IPS DF 6.9 (cell line): ENCODE data around the gene GRAMD2B.

ENCODE experiments used
- DNase-seq: peaks from one replicate; pipeline ENCODE4 v3.0.0-alpha.2; 2013; ENCODE audit warnings: low read depth, low spot score
- H3K27ac ChIP-seq: one replicate; pipeline ENCODE4 v1.5.1; 2013; ENCODE audit warnings: low read length, control low read depth
- H3K27me3 ChIP-seq: 2 replicates; pipeline ENCODE4 v1.6.1; 2013; ENCODE audit warnings: mild to moderate bottlenecking, low read length; ENCODE audit not compliant: control insufficient read depth, insufficient read depth
- H3K36me3 ChIP-seq: 2 replicates; pipeline ENCODE4 v1.6.1; 2013; ENCODE audit warnings: low read length; ENCODE audit not compliant: control insufficient read depth, insufficient read depth
- H3K4me1 ChIP-seq: 2 replicates; pipeline ENCODE4 v1.6.1; 2013; ENCODE audit warnings: low read length; ENCODE audit not compliant: control insufficient read depth, insufficient read depth
- H3K4me3 ChIP-seq: 2 replicates; pipeline ENCODE4 v1.5.1; 2013; ENCODE audit warnings: mild to moderate bottlenecking, low read length
- H3K9me3 ChIP-seq: 2 replicates; pipeline ENCODE4 v1.6.1; 2013; ENCODE audit warnings: low read length, inconsistent platforms; ENCODE audit not compliant: control insufficient read depth, insufficient read depth
- WGBS: extraction: QIAGEN DNeasy Blood & Tissue Kit; methylation state at CpG from one replicate; pipeline ENCODE4 v1.1.7; 2013; ENCODE audit warnings: mixed read lengths, missing lambda C conversion rate; ENCODE audit not compliant: insufficient read length, insufficient coverage; 5-methylcytosine and 5-hydroxymethylcytosine counted together

Gene GRAMD2B

GRCh38 chr5:126488443-126489065 is 65.3 kb downstream of the GRAMD2B start:
- Histone ChIP-seq H3K4me3 (no peak overlapping the region), H3K27ac (no peak overlapping the region), H3K27me3 (no peaks in the 10 kb centered on the region), H3K4me1 (no peaks in the 10 kb centered on the region), H3K36me3 (peaks cover 8% of the 10 kb centered on the region; the same call in 1 of the 2 replicates), H3K9me3 (no peaks in the 10 kb centered on the region)
- WGBS, result no CpG with 5 or more reads among the region's 7 CpGs
- no peak for DNase-seq

- no peaks in the 10 kb centered on the region for H3K27me3 ChIP-seq
- H3K27ac ChIP-seq, result no peak overlapping the region
- no peaks in the 10 kb centered on the region for H3K4me1 ChIP-seq
- peaks cover 8% of the 10 kb centered on the region; the same call in 1 of the 2 replicates for H3K36me3 ChIP-seq
- H3K4me3 ChIP-seq, result no peak overlapping the region
- no peak for DNase-seq
- H3K9me3 ChIP-seq, result no peaks in the 10 kb centered on the region
- WGBS, result no CpG with 5 or more reads among the region's 12 CpGs
Measured at GRCh38 chr5:126490167-126490940, 67.1 kb downstream of the GRAMD2B start.

GRCh38 chr5:126492939-126493338 is 69.7 kb downstream of the GRAMD2B start:
- Histone ChIP-seq H3K4me1 (no peaks in the 10 kb centered on the region), H3K4me3 (no peak overlapping the region), H3K9me3 (no peaks in the 10 kb centered on the region), H3K27me3 (no peaks in the 10 kb centered on the region), H3K27ac (no peak overlapping the region), H3K36me3 (peaks cover 5% of the 10 kb centered on the region; the same call in 1 of the 2 replicates)
- no peak for DNase-seq
- 100% methylated on average over 2 of the region's 8 CpGs for WGBS

GRCh38 chr5:126494393-126494792 is 71.2 kb downstream of the GRAMD2B start:
- Histone ChIP-seq H3K4me1 (no peaks in the 10 kb centered on the region), H3K36me3 (peaks cover 3% of the 10 kb centered on the region; the same call in 1 of the 2 replicates), H3K9me3 (no peaks in the 10 kb centered on the region), H3K27ac (no peak overlapping the region), H3K27me3 (no peaks in the 10 kb centered on the region), H3K4me3 (no peak overlapping the region)
- DNase-seq, result no peak
- no CpG with 5 or more reads among the region's 3 CpGs for WGBS

GRCh38 chr5:126497506-126497905 is 74.3 kb downstream of the GRAMD2B start:
- no peaks in the 10 kb centered on the region for H3K36me3 ChIP-seq
- no peaks in the 10 kb centered on the region for H3K9me3 ChIP-seq
- DNase-seq, result no peak
- H3K4me3 ChIP-seq, result no peak overlapping the region
- no peaks in the 10 kb centered on the region for H3K27me3 ChIP-seq
- WGBS, result no CpG with 5 or more reads among the region's 5 CpGs
- 0 out of 2 replicates have a peak, but pooled peaks cover 2% of the 10 kb centered on the region for H3K4me1 ChIP-seq
- H3K27ac ChIP-seq, result no peak overlapping the region

- H3K36me3 ChIP-seq, result no peaks in the 10 kb centered on the region
- H3K4me1 ChIP-seq, result 0 out of 2 replicates have a peak, but pooled peaks cover 2% of the 10 kb centered on the region
- no peaks in the 10 kb centered on the region for H3K27me3 ChIP-seq
- no peaks in the 10 kb centered on the region for H3K9me3 ChIP-seq
- DNase-seq, result no peak
- H3K27ac ChIP-seq, result no peak overlapping the region
- no peak overlapping the region for H3K4me3 ChIP-seq
- WGBS, result no CpG with 5 or more reads among the region's 2 CpGs
Measured at GRCh38 chr5:126499278-126499677, 76.1 kb downstream of the GRAMD2B start.

GRCh38 chr5:126499853-126500342 is 76.7 kb downstream of the GRAMD2B start:
- Histone ChIP-seq H3K27ac (no peak overlapping the region), H3K27me3 (no peaks in the 10 kb centered on the region), H3K36me3 (no peaks in the 10 kb centered on the region), H3K9me3 (no peaks in the 10 kb centered on the region), H3K4me1 (0 out of 2 replicates have a peak, but pooled peaks cover 2% of the 10 kb centered on the region), H3K4me3 (no peak overlapping the region)
- no CpG with 5 or more reads among the region's 3 CpGs for WGBS
- peak; percentile 43 for DNase-seq

- WGBS, result no CpG with 5 or more reads among the region's 10 CpGs
- no peak for DNase-seq
Measured at GRCh38 chr5:126501448-126501847, 78.2 kb downstream of the GRAMD2B start.

GRCh38 chr5:126503602-126504104 is 80.4 kb downstream of the GRAMD2B start:
- no CpG with 5 or more reads among the region's 5 CpGs for WGBS
- Histone ChIP-seq H3K27me3 (no peaks in the 10 kb centered on the region), H3K4me3 (no peak overlapping the region), H3K36me3 (no peaks in the 10 kb centered on the region), H3K27ac (no peak overlapping the region), H3K9me3 (no peaks in the 10 kb centered on the region), H3K4me1 (0 out of 2 replicates have a peak, but pooled peaks cover 2% of the 10 kb centered on the region)
- DNase-seq, result no peak

More at GRCh38 chr5:126501448-126501847, 78.2 kb downstream of the GRAMD2B start:
- no peaks in the 10 kb centered on the region for H3K27me3 ChIP-seq
- H3K4me1 ChIP-seq, result 0 out of 2 replicates have a peak, but pooled peaks cover 2% of the 10 kb centered on the region
- no peaks in the 10 kb centered on the region for H3K9me3 ChIP-seq
- no peaks in the 10 kb centered on the region for H3K36me3 ChIP-seq
- H3K27ac ChIP-seq, result no peak overlapping the region
- H3K4me3 ChIP-seq, result no peak overlapping the region

- no peak for DNase-seq
- Histone ChIP-seq H3K27ac (no peak overlapping the region), H3K9me3 (no peaks in the 10 kb centered on the region), H3K36me3 (no peaks in the 10 kb centered on the region), H3K4me1 (no peaks in the 10 kb centered on the region), H3K27me3 (no peaks in the 10 kb centered on the region), H3K4me3 (no peak overlapping the region)
- no CpG with 5 or more reads among the region's 4 CpGs for WGBS
Measured at GRCh38 chr5:126506079-126506478, 82.9 kb downstream of the GRAMD2B start.
